ENCODE measurements around the gene SPATA2L.
"Not testable (repeated sequence)": the region's sequence is repeated elsewhere in the genome, so short reads cannot be mapped to it uniquely, and the experiment has no call there.

SPATA2L gene

DNA sequence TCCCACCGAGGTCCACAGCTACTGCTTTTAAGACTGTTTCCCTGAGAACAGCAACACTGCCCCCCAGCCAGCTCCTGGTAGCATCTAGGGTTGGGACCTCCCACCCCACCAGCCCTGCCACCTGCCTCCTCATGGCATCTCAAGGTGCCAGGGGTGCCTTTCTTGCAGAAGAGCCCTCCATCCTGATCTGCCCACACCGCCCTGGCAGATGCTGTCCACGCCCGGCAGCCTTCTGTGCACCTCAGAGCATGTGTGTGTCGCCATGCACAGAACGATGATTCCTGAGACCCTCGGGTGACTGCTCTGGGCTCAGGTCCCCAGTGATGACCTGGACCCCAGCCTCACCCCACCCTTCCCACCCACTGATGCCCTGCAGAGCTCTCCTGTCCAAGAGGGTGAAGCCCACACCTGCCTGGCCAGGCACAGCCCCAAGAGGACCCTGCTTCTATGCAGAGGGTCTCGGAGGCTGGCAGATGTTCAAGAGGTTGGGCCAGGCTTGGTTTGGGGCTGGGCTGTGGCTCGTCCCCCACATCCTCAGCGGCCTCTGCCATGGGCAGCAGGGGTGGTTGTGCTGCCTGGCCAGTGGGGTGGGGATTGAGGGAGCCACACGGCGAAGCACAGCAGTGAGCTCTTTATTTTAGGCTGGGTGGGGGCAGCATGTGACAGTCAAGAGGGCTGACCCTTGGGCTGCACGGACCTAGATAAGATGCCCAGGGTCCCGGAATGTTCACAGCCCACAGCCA lies 5.2 kb upstream of the SPATA2L start:
- DNase-seq, result no peak

DNA sequence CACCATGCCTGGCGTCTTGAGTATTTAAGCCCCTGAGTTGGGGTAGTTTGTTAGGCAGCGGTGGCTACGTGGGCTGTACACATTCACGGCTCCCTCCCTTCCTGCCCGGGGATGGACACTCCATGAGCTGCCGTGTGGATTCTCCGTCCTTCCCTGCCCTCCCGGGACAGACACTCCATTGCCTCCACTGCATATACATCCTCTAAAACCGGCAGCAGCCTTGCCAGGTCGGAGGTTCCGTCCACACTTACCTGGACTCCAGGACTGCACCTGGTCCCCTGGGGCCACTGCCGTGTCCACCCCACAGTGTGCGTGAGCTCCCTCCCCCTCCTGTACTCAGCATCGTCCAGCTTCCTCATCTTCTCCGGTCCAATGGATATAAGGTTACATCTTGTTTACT lies 3.5 kb upstream of the SPATA2L start:
- DNase-seq, result no peak

DNA sequence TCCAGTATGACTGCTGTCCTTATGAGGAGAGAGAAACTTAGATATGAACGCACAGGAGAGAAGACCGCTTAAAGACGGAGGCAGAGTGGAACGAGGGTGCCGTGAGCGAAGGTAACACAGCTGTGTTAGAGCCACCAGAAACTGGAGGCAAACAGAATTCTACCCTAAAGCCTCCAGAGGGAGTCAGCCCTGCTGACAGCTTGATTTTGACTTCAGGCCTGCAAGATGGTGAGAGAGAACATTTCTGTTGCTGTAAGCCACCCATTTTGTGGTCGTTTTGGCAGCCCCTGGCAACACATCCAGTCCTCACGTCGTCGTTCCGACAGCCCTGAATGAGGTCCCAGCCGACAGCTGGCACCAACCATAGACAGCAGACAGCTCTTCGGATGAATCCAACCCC lies 2.8 kb upstream of the SPATA2L start:
- DNase-seq, result peak in 1 of 4 experiments; percentile 3

DNA sequence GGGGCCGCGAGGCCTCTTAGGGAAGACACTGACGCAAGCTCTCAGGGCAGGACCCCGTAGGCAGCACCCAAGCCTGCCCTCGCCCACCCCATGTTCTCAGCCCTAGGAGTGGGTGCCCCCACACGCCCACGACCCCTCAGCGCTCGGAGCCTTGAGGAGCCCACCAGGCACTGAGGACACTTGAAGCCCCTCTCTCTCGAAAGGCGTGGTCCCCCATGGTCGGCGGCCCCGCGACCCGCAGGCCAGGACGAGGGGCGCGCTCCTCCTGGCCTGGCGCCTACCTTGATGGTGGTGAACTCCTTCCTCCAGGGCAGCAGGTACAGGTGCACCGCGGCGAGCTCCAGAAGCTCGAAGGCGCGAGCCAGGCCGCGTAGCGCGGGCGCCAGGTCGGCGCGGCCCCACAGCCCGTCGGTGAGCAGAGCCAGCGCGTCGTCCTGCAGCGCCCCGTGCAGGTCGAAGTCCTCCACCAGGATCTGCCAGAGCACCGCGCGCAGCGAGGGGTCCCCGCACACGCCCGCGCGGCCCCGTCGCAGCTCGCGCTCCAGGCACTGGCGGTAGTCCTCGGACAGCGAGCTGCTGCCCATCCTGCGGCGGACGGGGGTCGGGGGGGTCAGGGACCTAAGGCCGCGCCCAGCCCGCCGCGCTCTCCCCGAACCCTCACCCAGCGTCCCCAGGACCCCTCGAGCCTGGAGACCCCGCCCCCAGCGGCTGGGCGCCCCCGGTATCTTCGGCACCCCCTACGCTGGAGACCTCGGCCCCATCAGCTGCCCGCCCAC lies 668 bp downstream of the SPATA2L start:
- peak in 3 of 4 experiments; percentile 45 to 70 (median 47) for DNase-seq

DNA sequence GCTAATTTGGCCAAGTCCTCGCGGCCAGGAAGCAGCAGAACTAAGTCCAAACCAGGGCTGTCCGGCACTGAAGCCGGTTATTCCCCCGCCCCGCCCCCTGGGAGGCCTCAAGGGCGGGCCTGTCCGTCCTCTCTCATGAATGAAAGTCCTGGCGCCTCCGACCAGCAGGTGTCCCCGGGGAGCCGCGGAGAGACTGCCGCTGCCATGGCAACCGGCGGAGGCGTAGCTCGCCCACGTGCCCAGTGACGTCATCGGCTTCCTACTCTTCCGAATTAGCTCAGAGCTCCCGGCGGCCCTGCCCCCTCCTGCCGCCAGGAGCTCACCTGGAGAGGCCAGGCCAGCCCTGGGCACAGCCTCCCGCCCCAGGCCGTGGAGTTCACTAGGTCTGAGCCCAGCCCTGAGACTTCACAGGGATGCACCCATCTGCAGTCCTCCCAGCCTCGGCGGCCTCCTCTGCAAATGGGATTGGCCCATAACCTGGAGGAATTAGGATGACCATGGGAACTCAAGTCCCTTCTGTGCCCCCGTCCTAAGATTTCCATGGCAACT lies 1.3 kb downstream of the SPATA2L start:
- DNase-seq, result peak; percentile 99 to 100 (median 100)

DNA sequence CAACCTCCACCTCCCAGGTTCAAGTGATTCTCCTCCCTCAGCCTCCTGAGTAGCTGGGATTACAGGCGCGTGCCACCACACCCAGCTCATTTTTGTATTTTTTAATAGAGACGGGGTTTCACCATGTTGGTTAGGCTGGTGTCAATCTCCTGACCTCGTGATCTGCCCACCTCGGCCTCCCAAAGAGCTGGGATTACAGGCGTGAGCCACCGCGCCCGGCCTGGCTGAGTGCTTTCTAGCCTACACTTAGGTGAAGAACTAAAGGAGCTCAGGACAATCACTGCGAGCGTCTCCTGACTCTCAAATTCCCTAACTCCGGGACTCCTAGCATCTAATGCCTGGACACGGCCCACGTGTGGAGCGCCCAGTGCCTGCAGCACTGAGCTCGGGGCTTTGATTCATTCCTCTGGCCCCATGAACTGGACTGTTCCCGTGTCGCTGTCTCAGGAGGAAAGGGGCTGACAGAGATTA lies 1.8 kb downstream of the SPATA2L start:
- DNase-seq, result not testable (repeated sequence)

DNA sequence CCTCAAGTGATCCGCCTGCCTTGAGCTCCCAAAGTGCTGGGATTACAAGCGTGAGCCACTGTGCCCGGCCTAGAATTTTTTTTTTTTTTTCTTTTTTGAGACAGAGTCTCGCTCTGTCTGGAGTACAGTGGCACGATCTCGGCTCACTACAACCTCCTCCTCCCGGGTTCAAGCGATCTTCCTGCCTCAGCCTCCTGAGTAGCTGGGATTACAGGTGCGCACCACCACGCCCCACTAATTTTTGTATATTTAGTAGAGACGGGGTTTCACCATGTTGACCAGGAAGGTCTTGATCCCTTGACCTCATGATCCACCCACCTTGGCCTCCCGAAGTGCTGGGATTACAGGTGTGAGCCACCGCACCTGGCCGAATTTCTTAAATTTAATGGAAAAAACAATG lies 2.8 kb downstream of the SPATA2L start:
- not testable (repeated sequence) for DNase-seq

DNA sequence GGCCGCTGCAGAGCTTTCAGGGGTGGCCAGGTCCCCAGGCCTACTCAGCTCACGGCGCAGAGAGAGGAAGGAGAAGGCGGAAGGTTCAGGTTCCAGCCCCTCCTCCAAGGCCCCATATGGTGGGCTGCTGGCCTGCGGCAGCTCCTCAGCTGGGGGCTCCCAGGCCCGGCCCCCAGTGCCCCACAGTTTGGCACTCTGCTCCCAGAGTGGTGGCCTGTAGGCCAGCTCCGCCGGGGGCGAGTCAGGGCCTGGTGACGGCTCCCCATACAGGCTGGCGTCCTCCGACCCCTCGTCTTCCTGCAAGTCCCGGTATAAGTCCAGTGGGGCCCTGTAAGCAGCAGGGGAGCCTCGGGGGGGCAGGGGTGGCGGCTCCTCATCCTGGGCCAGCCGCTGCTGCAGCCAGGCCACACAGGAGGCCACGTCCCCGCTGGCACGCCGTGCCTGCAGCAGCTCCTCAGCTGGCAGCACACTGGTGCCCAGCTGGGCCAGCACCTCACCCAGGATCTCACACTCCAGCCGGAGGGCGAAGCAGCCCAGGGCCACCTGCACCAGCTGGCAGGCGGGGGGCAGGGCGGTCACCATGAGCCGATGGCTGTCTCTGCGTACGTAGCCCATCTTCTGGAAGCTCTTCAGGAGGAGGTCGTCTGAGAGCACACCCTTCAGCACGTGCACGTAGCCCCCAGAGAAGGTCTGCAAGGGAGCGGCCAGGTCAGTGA lies 3.7 kb downstream of the SPATA2L start:
- DNase-seq, result peak in 1 of 4 experiments; percentile 1

DNA sequence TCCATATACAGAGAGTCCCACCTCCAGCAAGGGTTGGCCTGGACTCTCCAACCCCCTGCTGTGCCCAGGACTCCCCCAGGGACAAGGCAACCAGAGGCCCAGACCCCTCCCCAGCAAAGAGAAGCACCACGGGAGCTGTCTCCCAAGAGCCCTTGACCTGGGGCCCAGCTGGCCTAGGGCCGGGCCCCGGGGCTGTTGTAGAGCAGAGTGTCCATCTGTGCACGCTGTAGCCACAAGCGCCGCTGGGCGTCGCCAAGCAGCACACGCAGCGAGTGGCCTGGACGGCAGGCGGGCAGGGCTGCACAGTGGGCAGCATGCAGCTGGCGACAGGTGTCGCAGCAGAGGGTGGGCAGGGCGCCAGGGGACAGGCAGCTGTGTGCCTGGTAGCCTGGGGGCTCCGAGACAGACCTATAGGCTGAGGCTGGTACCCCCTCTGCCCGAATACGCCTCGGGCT lies 4.3 kb downstream of the SPATA2L start:
- DNase-seq, result peak in 1 of 4 experiments; percentile 2

DNA sequence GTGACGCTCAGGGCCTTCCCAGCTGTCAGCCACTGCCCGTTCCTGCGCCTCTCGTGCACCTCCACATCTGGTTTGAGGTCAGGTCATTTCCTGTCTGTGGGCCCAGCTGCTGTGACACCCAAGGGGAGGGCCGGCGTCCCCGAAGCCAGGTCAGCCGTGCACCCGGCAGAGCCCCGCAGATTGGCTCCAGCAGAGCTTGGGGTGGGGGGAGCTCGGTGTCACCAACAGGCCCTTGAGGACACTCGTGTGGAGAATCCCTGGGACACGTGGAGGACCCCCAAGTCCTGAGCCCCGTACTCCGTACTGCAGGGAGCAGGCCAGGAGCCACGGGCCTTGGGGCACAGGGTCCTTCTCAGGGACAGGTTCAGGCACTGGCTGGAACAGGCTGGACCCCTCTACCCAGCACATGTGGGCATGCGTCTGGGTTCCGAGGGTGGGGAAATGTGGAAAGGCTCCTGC lies 4.8 kb downstream of the SPATA2L start:
- DNase-seq, result peak in 1 of 4 experiments; percentile 2

DNA sequence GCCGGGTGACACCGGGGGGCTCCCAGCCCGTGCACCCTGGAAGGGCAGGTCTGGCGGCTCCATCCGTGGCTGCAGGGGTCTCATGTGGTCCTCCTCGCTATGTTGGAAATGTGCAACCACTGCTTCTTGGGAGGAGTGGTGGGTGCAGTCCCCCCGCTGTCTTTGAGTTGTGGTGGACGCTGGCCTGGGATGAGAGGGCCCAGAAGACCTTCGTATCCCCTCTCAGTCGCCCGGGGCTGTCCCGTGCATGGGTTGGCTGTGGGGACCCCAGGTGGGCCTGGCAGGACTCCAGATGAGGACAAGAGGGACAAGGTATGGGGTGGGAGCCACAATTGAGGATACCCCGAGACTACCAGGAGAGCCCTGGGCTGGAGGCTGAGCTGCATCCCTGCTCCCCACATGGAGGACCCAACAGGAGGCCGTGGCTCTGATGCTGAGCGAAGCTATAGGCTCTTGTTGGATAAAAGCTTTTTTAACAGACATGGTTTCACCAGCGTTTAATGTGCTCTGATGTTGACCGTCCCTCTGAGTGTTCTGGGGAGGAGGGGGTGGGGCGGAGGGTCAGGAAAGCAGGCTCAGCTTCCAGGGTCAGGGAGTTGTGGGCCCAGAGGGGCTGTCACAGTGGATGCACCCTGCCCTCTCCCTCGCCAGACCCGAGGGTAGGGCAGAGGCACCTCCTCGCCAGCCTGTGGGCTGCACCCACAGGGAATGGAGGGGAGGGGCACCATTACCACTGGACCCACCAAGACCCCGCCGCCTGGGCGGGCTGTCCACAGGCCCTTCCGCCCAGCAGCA lies 5.4 kb downstream of the SPATA2L start:
- no peak for DNase-seq

DNA sequence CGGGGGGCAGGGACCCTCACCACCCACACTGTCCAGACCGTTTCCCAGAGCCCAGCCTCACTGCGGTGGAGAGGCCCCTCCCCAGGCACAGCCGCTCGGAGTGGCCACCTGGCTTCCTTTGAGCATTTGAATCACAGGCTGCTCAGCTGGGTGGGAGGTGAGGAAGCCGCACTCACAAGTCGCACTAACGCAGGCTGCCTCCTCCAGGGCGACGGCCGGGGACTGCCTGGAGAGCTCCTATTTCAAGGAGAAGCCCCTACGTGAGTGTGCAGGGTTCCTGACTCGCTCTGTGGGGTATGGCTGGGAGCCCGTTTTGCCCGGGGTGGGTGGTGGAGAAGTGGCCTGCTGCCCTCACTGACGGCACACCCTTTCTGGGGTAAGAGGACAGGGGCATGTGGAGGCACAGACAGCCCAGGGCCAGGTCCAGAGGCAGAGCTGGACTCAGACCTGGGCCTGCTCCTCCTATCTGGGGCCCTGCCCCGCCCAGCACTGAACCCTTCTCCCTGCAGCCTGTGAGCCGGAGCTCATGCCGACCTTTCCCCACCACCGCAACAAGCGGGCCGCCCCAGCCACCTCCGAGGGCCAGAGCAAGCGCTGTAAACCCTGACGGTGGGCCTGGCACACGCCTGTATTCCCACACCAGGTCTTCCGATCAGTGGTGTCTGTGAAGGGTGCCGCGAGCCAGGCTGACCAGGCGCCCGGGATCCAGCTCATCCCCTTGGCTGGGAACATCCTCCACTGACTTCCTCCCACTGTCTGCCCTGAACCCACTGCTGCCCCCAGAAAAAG lies 6.2 kb downstream of the SPATA2L start:
- DNase-seq, result peak in 1 of 4 experiments; percentile 2

DNA sequence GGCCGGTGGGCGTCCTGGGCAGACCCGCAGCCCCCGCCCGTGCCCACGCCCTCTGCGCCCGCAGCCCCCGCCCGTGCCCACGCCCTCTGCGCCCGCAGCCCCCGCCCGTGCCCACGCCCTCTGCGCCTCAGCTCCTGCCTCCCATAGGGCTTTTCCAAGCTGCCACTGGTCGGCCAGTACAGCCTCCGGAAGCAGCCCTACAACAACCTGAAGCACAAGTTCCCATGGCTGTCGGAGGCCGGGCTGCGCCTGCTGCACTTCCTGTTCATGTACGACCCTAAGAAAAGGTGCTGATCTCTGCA lies 6.8 kb downstream of the SPATA2L start:
- DNase-seq, result not testable (repeated sequence)

DNA sequence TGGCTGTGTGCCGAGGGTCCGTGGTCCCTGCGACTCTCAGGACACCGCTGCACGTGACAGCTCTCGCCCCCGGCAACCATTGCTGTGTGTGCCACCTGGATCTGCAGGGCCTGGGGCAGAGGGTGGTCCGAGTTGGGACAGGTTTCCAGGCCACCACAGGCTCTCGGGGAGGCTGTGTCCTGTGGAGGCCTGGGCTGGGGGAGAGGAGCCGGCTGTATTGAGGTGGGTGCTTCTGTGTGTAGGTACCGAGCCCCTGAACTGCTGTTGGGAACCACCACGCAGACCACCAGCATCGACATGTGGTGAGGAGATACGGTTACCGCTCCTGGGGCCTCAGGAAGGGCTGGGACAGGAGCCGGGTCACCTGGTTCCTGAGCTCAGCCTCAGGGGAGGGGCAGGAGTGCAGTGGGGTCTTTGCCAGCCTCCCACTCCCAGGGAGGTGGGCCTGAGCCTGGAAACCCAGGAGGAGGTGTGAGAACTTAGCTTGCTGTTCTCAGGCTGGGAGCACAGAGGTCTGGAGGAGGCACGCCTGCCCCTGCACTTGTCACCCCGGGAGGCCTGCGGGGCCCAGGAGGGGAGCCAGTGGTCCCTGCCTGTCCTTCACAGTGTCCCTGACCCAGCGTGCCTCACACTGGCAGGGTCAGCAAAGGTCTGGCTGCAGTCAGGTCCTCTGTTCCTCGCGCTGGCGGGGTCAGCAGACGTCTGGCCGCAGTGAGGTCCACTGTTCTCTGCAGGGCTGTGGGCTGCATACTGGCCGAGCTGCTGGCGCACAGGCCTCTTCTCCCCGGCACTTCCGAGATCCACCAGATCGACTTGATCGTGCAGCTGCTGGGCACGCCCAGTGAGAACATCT lies 7.3 kb downstream of the SPATA2L start:
- DNase-seq, result peak in 1 of 4 experiments; percentile 4

DNA sequence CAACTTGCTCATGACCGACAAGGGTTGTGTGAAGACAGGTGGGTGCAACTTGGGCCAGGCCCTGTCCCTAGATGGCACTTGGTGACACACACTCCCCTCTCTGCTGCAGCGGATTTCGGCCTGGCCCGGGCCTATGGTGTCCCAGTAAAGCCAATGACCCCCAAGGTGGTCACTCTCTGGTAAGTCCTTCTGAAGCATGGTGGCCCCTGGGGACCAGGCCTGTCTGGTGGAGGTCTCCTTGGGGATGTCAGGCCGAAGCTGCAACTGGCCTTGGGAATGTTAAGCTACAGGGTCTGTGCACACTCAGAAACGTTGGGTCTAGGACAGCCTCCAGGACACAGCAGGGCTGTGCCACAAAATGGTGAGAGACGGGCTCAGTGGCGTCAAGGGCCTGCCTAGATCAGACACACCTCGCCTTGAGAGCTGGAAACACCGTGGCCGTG lies 8.2 kb downstream of the SPATA2L start:
- DNase-seq, result no peak

DNA sequence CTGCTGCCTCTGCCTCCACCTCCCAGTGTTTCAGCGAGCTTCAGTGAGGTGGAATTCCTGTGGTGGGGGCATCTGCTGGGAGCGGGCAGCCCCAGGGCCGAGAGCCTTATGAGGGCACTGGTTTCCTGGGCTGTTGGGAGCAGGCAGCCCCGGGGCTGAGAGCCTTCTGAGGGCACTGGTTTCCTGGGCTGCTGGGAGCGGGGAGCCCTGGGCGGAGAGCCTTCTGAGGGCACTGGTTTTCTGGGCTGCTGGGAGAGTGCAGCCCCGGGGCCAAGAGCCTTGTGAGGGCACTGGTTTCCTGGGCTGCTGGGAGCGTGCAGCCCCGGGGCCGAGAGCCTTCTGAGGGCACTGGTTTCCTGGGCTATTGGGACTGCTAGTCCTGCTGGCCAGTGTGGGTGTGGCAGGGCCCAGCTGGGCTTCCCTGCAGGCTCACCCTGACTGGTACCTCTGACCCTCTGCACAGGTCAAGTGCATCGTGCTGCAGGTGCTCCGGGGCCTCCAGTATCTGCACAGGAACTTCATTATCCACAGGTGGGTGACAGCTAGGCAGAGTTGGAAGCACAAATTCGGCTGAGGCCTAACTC lies 9.4 kb downstream of the SPATA2L start:
- no peak for DNase-seq

DNA sequence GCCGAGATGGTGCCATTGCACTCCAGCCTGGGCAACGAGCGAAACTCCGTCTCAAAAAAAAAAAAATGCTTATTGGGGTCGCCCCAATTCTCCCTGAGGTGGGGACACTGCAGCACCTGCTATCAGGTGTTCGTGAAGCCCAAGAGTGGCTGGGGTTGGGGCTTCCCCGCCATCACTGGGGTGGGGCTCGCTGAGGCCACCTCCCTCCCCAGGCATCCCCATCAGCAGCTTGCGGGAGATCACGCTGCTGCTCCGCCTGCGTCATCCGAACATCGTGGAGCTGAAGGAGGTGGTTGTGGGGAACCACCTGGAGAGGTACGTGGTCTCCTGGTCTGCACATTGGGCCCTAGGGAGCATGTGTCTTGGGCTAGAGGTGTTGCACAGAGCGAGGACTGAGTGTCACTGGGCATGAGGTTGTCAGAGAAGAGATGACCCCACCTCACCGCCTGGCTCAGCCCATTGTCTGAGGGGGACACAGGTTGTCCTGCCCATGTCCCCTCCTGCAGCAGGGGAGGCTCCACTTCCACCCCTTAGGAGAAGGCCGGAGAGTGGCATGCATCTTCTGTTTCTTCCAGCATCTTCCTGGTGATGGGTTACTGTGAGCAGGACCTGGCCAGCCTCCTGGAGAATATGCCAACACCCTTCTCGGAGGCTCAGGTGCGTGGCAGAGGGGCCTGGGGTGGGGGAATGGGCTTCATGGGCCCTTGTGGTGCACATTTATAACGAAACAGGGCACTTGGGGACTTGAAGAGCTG lies 10.1 kb downstream of the SPATA2L start:
- no peak for DNase-seq

DNA sequence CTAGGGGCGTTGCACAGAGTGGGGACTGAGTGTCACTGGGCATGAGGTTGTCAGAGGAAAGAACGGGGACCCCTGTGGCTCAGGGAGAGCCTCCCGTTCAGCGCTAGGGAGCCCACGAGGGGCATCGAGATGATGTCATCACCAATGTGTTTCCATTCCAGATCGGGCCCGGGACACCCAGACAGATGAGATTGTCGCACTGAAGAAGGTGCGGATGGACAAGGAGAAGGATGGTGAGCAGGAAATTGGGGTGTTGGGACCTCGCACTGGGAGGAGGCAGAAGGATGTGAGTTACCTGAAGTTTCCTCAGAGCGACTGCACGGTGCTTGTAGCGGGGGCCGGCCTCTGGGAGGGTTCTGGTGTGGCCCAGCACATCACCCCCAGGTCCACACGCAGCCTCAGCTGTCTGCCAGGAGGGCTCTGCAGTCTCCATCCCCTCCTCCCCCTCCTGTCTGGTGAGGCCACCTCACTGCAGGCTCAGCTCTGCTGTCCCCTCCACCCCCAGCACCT lies 11.1 kb downstream of the SPATA2L start:
- DNase-seq, result no peak

DNA sequence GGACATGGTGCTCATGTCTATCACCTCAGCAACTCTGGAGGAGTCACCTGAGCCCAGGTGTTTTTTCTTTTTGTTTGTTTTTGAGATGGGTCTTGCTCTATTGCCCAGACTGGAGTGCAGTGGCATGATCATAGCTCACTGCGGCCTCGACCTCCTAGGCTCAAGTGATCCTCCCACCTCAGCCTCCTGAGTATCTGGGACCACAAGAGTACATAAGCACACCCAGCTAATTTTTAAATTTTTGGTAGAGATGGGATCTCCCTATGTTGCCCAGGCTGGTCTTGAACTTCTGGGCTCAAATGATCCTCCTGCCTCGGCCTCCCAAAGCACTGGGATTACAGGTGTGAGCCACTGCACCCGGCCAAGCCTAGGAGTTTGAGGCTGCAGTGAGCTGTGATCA lies 11.9 kb downstream of the SPATA2L start:
- not testable (repeated sequence) for DNase-seq
